GM12878 (cell line): ENCODE results near the gene TMEM253. TPM values are rescaled to one million over a fixed set of nuclear protein-coding genes. Genes with fewer than 3 reads are reported as not detected.

Source experiments
- ATAC-seq: fragments of 200-7000 bp; cut with Tn5 transposase; 3 replicates; pipeline ENCODE4 v1.9.1; 2020; ENCODE audit warnings: mild to moderate bottlenecking, moderate library complexity
- BruUV-seq: library from RNA; stranded (reverse); fragments of 400-500 nt; replicated peaks from 2 replicates; lab custom pipeline; 2021; lab: Mats Ljungman, UMichigan
- CTCF ChIA-PET: fragments of 300-600 bp; sonication (Branson Sonifier 250); formaldehyde crosslinking; extraction: SDS; loops from one replicate; lab custom pipeline; 2021; ENCODE audit warnings: inconsistent platforms; lab: Yijun Ruan, JAX
- POLR2A ChIA-PET: fragments of 350-600 bp; formaldehyde crosslinking; extraction: SDS; loops from one replicate; lab custom pipeline; 2021; ENCODE audit warnings: inconsistent platforms; lab: Charles Lee
- RAD21 ChIA-PET: fragments of 300-600 bp; sonication (Branson Sonifier 250); formaldehyde crosslinking; loops from one replicate; lab custom pipeline; 2023; ENCODE audit warnings: antibody characterized with exemption; ENCODE audit not compliant: unreplicated experiment; lab: Charles Lee
- SMC1A ChIA-PET: fragments of 300-600 bp; sonication (Branson Sonifier 250); formaldehyde crosslinking; loops from one replicate; lab custom pipeline; 2023; ENCODE audit not compliant: unreplicated experiment, uncharacterized antibody; lab: Charles Lee
- DNase-seq: peaks from one replicate; pipeline ENCODE4 v3.0.0-alpha.2; 2011; ENCODE audit warnings: low read depth, low spot score
- FAIRE-seq: peaks from 3 replicates; lab custom pipeline; 2011; peaks lifted over from hg19 to GRCh38; lab: Jason Lieb, UNC
- H2AFZ ChIP-seq: 2 replicates; pipeline ENCODE4 v1.6.0; 2011; ENCODE audit warnings: low read depth, low read length, control low read depth; ENCODE audit not compliant: control insufficient read depth
- H3K27ac ChIP-seq: 2 replicates; pipeline ENCODE4 v1.5.1; 2011; ENCODE audit warnings: control low read depth; ENCODE audit not compliant: control insufficient read depth, insufficient read depth
- H3K27me3 ChIP-seq, 2 experiments: replicated peaks in 1 of 2; 2 replicates each; pipeline versions ENCODE4 v1.6.0 to v1.6.1; 2011; ENCODE audit warnings: low read length in 1 of 2; ENCODE audit not compliant: control insufficient read depth in 2 of 2, insufficient read depth in 2 of 2
- H3K36me3 ChIP-seq, 2 experiments: 2 replicates each; pipeline ENCODE4 v1.5.1; 2011; ENCODE audit warnings: low read length in 1 of 2; ENCODE audit not compliant: control insufficient read depth in 2 of 2, insufficient read depth in 2 of 2
- H3K4me1 ChIP-seq: 2 replicates; pipeline ENCODE4 v1.6.1; 2011; ENCODE audit warnings: mild to moderate bottlenecking, low read length, moderate library complexity, mixed read lengths; ENCODE audit not compliant: control insufficient read depth, insufficient read depth
- H3K4me2 ChIP-seq: 2 replicates; pipeline ENCODE4 v1.6.0; 2011; ENCODE audit warnings: control low read depth; ENCODE audit not compliant: control insufficient read depth, insufficient read depth
- H3K4me3 ChIP-seq: fragments of 200-600 bp; sonication (generic); 2 replicates; pipeline ENCODE4 v1.5.1; 2016
- H3K79me2 ChIP-seq: 2 replicates; pipeline ENCODE4 v1.6.0; 2011; ENCODE audit warnings: low read length; ENCODE audit not compliant: control insufficient read depth, insufficient read depth
- H3K9ac ChIP-seq: 2 replicates; pipeline ENCODE4 v1.8.0; 2011; ENCODE audit warnings: low read length, control low read depth, mixed read lengths; ENCODE audit not compliant: control insufficient read depth, insufficient read depth
- H3K9me3 ChIP-seq: replicated peaks from 3 replicates; pipeline ENCODE4 v1.5.1; 2011; ENCODE audit warnings: mild to moderate bottlenecking, low read length; ENCODE audit not compliant: control insufficient read depth, insufficient read depth
- H4K20me1 ChIP-seq: 2 replicates; pipeline ENCODE4 v1.6.0; 2011; ENCODE audit not compliant: control insufficient read depth, insufficient read depth
- ATF3 ChIP-seq: IDR thresholded peaks from 2 replicates; pipeline ENCODE4 v1.6.1; 2011; ENCODE audit warnings: low read depth, mild to moderate bottlenecking, low read length, moderate library complexity, borderline replicate concordance; ENCODE audit errors: extremely low read depth
- ATF7 ChIP-seq: fragments of 450-650 bp; IDR thresholded peaks from 2 replicates; pipeline ENCODE4 v1.6.1; 2016; ENCODE audit warnings: low read depth, mild to moderate bottlenecking
- CHD2 ChIP-seq: IDR thresholded peaks from 2 replicates; pipeline ENCODE4 v1.6.1; 2011; ENCODE audit warnings: low read depth, low read length, improper control_type of control experiment, borderline replicate concordance
- ELK1 ChIP-seq: IDR thresholded peaks from 2 replicates; pipeline ENCODE4 v1.6.1; 2012; ENCODE audit warnings: low read depth, low read length, improper control_type of control experiment
- ETV6 ChIP-seq, 2 experiments: fragments of 450-650 bp in 1 of 2; IDR thresholded peaks in 1 of 2; conservative IDR thresholded peaks in 1 of 2; 2 replicates each; pipeline ENCODE4 v1.6.1; 2014; ENCODE audit warnings: antibody characterized with exemption in 1 of 2, borderline replicate concordance in 1 of 2, low read depth in 1 of 2, mild to moderate bottlenecking in 1 of 2, moderate library complexity in 1 of 2
- HDGF ChIP-seq: fragments of 450-650 bp; IDR thresholded peaks from 2 replicates; pipeline ENCODE4 v1.6.1; 2016; ENCODE audit warnings: antibody characterized with exemption
- IRF3 ChIP-seq: fragments of 450-650 bp; IDR thresholded peaks from 2 replicates; pipeline ENCODE4 v1.6.1; 2014; ENCODE audit warnings: mild to moderate bottlenecking
- TAF1 ChIP-seq: IDR thresholded peaks from 2 replicates; pipeline ENCODE4 v1.6.1; 2011; ENCODE audit warnings: mild to moderate bottlenecking, low read depth, low read length, borderline replicate concordance
- TARDBP ChIP-seq: IDR thresholded peaks from 2 replicates; pipeline ENCODE4 v1.6.1; 2016; ENCODE audit warnings: borderline replicate concordance
- YY1 ChIP-seq: IDR thresholded peaks from 2 replicates; pipeline ENCODE4 v1.6.1; 2011; ENCODE audit warnings: low read depth, mild to moderate bottlenecking, low read length
- ZNF622 ChIP-seq: fragments of 450-650 bp; IDR thresholded peaks from 2 replicates; pipeline ENCODE4 v1.6.1; 2017; ENCODE audit warnings: mild to moderate bottlenecking, inconsistent platforms
- WGBS: methylation state at CpG from one replicate; pipeline ENCODE4 v1.1.6; 2016; ENCODE audit warnings: low lambda C conversion rate; ENCODE audit not compliant: insufficient replicate concordance, insufficient coverage; ENCODE audit errors: missing lambda C conversion rate; 5-methylcytosine and 5-hydroxymethylcytosine counted together
- in situ Hi-C: fragments of 300-500 bp; cut with MboI; formaldehyde crosslinking; loops from 9 replicates; pipeline ENCODE4 v1.14.3; 2018; ENCODE audit warnings: mixed read lengths
- intact Hi-C: fragments of 100-400 bp; cut with micrococcal nuclease; formaldehyde crosslinking; loops from one replicate; pipeline ENCODE4 v1.14.2; 2022; ENCODE audit not compliant: unreplicated experiment
- polyA plus RNA-seq, 11 experiments: library from polyadenylated mRNA; depleted of rRNA in 4 of 11; unstranded in 6 of 11; stranded (reverse) in 5 of 11; fragments of >200 nt; fragmentation: Nextera tagmentation in 4 of 11; fragmentation: Illumina TruSeq in 1 of 11; extraction: Ambion mirVana in 4 of 11; extraction: Trizol in 1 of 11; gene quantifications; 1 replicate in 1 of 11; 2 replicates in 10 of 11; pipeline versions ENCODE4 v1.2.1 to v1.2.3, GENCODE V29; 2011 to 2016; ENCODE audit warnings: inconsistent platforms in 2 of 11, missing spikeins in 2 of 11, low read depth in 1 of 11
- total RNA-seq, 4 experiments: library from RNA; depleted of rRNA in 3 of 4; stranded (reverse); fragments of >200 nt in 3 of 4; fragmentation: Illumina TruSeq in 1 of 4; extraction: Trizol in 1 of 4; gene quantifications; 2 replicates each; pipeline versions ENCODE4 v1.2.1 to v1.2.3, GENCODE V29; 2013 to 2021

The TMEM253 gene
- total and polyA plus RNA-seq, 10 of the 15 experiments (the other 5 are each of a cell fraction or from before 2014, with no cell fraction given), result 0.11 to 0.48 TPM; not detected in 8

DNA sequence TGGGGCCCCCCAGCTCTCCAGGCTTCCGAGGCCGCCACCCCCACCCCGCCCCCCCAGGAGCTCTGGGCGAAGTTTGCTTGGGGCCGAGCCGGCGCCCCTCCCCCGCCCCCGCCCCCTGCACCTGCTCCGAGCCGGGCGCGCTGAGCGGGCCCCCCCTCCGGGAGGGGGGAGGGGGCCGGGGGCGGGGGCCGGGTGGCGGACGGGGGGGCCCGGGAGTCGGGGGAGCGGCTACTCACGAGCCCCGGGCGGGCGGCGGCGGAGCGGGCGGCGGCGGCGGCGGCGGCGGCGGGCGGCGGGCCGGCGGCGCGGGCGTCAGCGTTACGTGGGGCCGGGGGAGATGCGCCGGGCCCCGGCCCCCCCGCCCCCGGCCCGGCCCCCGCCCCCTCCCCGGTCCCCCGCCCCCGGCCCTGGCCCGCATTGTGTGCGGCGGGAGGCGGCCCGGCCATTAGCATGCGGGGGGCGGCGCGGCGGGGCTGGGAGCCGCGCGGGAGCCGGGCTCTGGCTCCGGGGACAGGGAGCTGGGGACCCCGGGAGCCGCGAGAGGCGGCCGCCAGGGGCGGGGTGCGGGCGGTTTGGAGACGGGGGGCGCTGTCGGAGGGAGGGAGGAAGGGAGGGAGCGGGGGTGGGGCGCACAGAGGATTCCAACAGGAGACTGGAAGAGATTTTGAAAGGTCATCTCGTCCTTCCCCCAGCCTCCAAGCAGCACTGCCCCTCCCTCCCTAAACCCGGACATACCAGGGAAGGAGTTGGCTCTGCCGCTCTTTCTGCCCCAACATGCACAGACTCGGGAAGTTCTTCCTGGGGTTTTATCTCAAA is 2.6 kb upstream of the TMEM253 start, which contains the start of gene ZNF219:
Gene ZNF219 (minus strand): TSS at position 580 of the 816 bp plus-strand sequence. CDS start 5,064 bp downstream, outside the sequence.
- no peak for ATAC-seq
- ChIA-PET RAD21 (interaction anchor here (1.7 kb wide), 1 partner anchor 83 kb away, joined by 7 read pairs; no protein-coding TSS in a partner anchor), POLR2A (no interaction called here)
- Histone ChIP-seq H2AFZ (peak within 1 kb of the TSS; percentile 47), H3K27ac (no peak within 1 kb of the TSS), H3K9ac (no peak within 1 kb of the TSS), H3K27me3 (peaks cover 2 to 3% of the 10 kb centered on the region in 2 experiments; a peak in 2 of 4 replicates), H3K9me3 (no peaks in the 10 kb centered on the region), H3K4me3 (peak within 1 kb of the TSS; percentile 49)
- no TSS peak for BruUV-seq
- DNase-seq, result no peak
- TF ChIP-seq ATF7 (no peak), YY1 (0 out of 2 replicates have a peak, but pooled peaks have one; percentile 12)
- TF ChIP-seq, all 136 proteins: peak for 1
- ChIA-PET SMC1A (interaction anchor here (1.2 kb wide), 1 partner anchor 84 kb away, joined by 4 read pairs; no protein-coding TSS in a partner anchor), CTCF (interaction anchor here (0.5 to 6.9 kb wide), 4 partner anchors 7 to 83 kb away, joined by 3 to 194 read pairs (median 98); partner anchors contain the start of gene TMEM253)
- no peaks in the 10 kb centered on the region for H4K20me1 ChIP-seq
- WGBS, result 4% methylated on average over 8 of the region's 90 CpGs
- intact Hi-C loops (no loop called here), in situ Hi-C loops (no loop called here)
- peak within 1 kb of the TSS; percentile 84 for H3K4me2 ChIP-seq
- no peak for FAIRE-seq
- H3K79me2 ChIP-seq, result no peaks in the 10 kb centered on the region; the same call in 1 of the 2 replicates
- H3K36me3 ChIP-seq, result no peaks in the 10 kb centered on the region
- H3K4me1 ChIP-seq, result peaks cover 7% of the 10 kb centered on the region

DNA sequence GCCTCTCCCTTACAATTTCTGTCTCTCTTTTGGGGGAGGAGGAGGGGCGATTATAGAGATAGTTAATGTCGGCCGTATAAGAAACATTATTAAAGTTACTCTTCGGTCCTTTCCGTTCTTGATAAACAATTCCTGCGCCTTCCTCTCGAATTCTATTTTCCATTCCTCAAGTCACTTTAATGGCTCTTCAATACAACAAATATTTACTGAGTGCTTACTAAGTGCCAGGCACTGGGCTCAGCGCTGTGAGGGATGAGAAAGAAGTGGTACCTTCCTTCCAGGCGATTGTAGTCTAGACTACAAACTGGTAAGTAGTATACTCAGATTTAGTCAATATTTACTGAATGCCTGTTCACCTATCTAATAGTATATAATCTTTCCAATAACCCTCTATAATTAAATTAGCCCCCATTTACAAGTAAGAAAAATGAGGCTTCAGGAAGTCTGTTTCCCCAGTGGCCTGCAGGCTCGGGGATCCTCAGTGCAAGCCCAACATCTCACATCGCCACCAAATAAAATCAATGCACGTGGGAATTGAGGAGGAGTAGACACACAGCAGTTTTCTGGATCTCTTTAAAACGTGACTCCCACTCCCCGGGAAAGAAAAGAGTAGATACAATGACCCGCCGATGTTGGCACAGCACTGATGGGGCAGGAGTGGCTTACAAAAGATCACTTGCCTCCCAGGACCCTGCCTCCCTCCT is 1.8 kb upstream of the TMEM253 start:
- Histone ChIP-seq H3K79me2 (no peaks in the 10 kb centered on the region; the same call in 1 of the 2 replicates), H3K36me3 (no peaks in the 10 kb centered on the region), H2AFZ (peak overlapping the region; percentile 47), H3K27ac (no peak overlapping the region), H3K9ac (no peak overlapping the region), H3K4me3 (peak overlapping the region; percentile 49), H3K9me3 (no peaks in the 10 kb centered on the region), H3K27me3 (peaks cover 2 to 3% of the 10 kb centered on the region in 2 experiments; a peak in 2 of 4 replicates), H3K4me2 (peak overlapping the region; percentile 84), H4K20me1 (no peaks in the 10 kb centered on the region), H3K4me1 (peaks cover 7% of the 10 kb centered on the region)
- no TSS peak for BruUV-seq
- DNase-seq, result no peak
- 33% methylated on average over 16 of the region's 16 CpGs for WGBS
- ATAC-seq, result no peak
- ChIA-PET POLR2A (no interaction called here), SMC1A (interaction anchor here (1.5 kb wide), 1 partner anchor 84 kb away, joined by 3 read pairs; no protein-coding TSS in a partner anchor), CTCF (interaction anchor here (0.9 to 10.5 kb wide), 3 partner anchors 15 to 84 kb away, joined by 3 to 253 read pairs (median 151); no protein-coding TSS in a partner anchor), RAD21 (no interaction called here)
- in situ Hi-C loops (no loop called here), intact Hi-C loops (no loop called here)
- FAIRE-seq, result no peak
- no peak for TF ChIP-seq ZNF622
- no peak for TF ChIP-seq ETV6 (conservative IDR thresholded peaks at IDR 0.05 in 1 of 2, IDR thresholded peaks at IDR 0.05 in 1 of 2; ENCODE audit: borderline replicate concordance in 1 of 2, low read depth in 1 of 2)
- TF ChIP-seq ATF3, result no peak
- TF ChIP-seq TAF1, result no peak
- TF ChIP-seq ELK1, result no peak
- TF ChIP-seq HDGF, result no peak
- no peak for TF ChIP-seq TARDBP
- TF ChIP-seq CHD2, result no peak
- no peak for TF ChIP-seq IRF3
